DLD1 (cell line): ENCODE measurements around the gene DHX29.

ENCODE experiments used
- in situ Hi-C: cut with HindIII; loops from 2 replicates; pipeline ENCODE4 v1.10.0; 2017; ENCODE audit warnings: low sequenced_read_pairs

DHX29 gene

GRCh38 chr5:55232985-55233928 is 74.2 kb downstream of the DHX29 start, which contains the start of gene CCNO:
TSS of gene CCNO (minus strand) at chr5:55233608. CDS start at chr5:55233523, 85 bp downstream.
- in situ Hi-C loops: loop anchor here (5.0 kb wide), 1 partner anchor 56 kb away; no protein-coding TSS in a partner anchor

GRCh38 chr5:55232271-55232984 is 75.1 kb downstream of the DHX29 start:
- in situ Hi-C loops: loop anchor here (5.0 kb wide), 1 partner anchor 55 kb away; no protein-coding TSS in a partner anchor

GRCh38 chr5:55231919-55232270 is 75.6 kb downstream of the DHX29 start:
- in situ Hi-C loops: loop anchor here (5.0 kb wide), 1 partner anchor 55 kb away; no protein-coding TSS in a partner anchor

- in situ Hi-C loops: loop anchor here (5.0 kb wide), 1 partner anchor 54 kb away; no protein-coding TSS in a partner anchor
Observed at GRCh38 chr5:55231029-55231918, 76.2 kb downstream of the DHX29 start.

- in situ Hi-C loops: loop anchor here (5.0 kb wide), 1 partner anchor 53 kb away; no protein-coding TSS in a partner anchor
Observed at GRCh38 chr5:55230086-55230629, 77.3 kb downstream of the DHX29 start.

GRCh38 chr5:55227664-55228430 is 79.6 kb downstream of the DHX29 start:
- in situ Hi-C loops: no loop called here

- in situ Hi-C loops: no loop called here
Observed at GRCh38 chr5:55226934-55227663, 80.4 kb downstream of the DHX29 start, which contains the start of gene MCIDAS. TSS of gene MCIDAS (minus strand) at chr5:55227315. CDS start at chr5:55227138, 177 bp downstream.

GRCh38 chr5:55226027-55226933 is 81.2 kb downstream of the DHX29 start:
- in situ Hi-C loops: no loop called here

- in situ Hi-C loops: no loop called here
Observed at GRCh38 chr5:55225346-55225745, 82.1 kb downstream of the DHX29 start.

GRCh38 chr5:55223812-55224240 is 83.7 kb downstream of the DHX29 start:
- in situ Hi-C loops: no loop called here

GRCh38 chr5:55222985-55223811 is 84.3 kb downstream of the DHX29 start:
- in situ Hi-C loops: no loop called here

GRCh38 chr5:55222092-55222984 is 85.2 kb downstream of the DHX29 start:
- in situ Hi-C loops: no loop called here

- in situ Hi-C loops: no loop called here
Observed at GRCh38 chr5:55220433-55221185, 86.9 kb downstream of the DHX29 start.

- in situ Hi-C loops: no loop called here
Observed at GRCh38 chr5:55219770-55220169, 87.7 kb downstream of the DHX29 start.

- in situ Hi-C loops: no loop called here
Observed at GRCh38 chr5:55218967-55219366, 88.5 kb downstream of the DHX29 start.
